Activated T-cell treated with anti-CD3 and anti-CD28 coated beads, Interleukin-2, amount 50 U/mL, for 1 hour (primary cell): ENCODE measurements around the gene HDAC1.
A peak's percentile ranks its signal among the peaks of the same experiment; 100 is the strongest.

Source experiments
- DNase-seq: peaks from one replicate; pipeline ENCODE4 v3.0.0-alpha.2; 2020

The HDAC1 gene

GRCh38 chr1:32331549-32331948, 39.7 kb downstream of the HDAC1 start:
- DNase-seq: no peak

DNA sequence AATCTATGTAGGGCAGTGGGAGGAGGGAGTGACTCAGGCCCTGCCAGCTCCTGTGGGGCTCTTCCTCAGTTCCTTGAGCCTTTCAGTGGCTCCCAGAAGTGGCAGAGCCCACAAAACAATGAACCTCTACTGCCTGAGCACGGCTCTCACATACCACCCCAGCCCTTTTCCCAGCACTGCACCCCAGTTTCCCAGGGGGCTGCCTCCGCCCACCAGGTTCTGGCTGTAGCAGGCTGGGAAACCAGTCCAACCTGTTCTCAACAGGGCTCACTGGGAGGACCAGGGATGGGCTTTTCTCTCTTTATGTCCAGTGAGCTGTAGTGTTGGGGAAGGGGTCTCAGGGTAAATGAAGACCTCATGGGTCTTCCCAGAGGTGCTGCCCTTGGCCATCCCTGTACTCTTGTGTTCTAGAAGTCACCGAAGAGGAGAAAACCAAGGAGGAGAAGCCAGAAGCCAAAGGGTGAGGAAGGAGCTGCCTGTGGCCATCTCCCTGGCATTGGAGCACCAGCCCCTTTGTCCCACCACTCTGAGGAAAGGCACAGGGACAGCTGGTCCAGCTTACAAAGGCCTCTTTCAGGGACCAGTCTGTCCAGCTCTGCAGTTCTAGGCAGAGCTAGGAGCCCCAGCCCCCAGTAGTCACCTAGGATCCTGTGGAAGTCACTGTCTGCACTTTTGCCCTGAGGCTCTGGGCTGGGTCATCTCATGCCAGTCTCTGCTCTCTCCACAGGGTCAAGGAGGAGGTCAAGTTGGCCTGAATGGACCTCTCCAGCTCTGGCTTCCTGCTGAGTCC, 40.6 kb downstream of the HDAC1 start:
- DNase-seq: no peak

GRCh38 chr1:32333251-32333963, 41.5 kb downstream of the HDAC1 start:
- DNase-seq: no peak

GRCh38 chr1:32334274-32334861, 42.5 kb downstream of the HDAC1 start:
- no peak for DNase-seq

GRCh38 chr1:32334864-32335534, 43.1 kb downstream of the HDAC1 start:
- DNase-seq: peak; percentile 82

- DNase-seq: no peak
These were observed 43.6 kb downstream of the HDAC1 start for GRCh38 chr1:32335535-32335789.

GRCh38 chr1:32335790-32336590, 44.1 kb downstream of the HDAC1 start, which contains the start of gene MARCKSL1:
Gene MARCKSL1 (minus strand): TSS chr1:32336233. CDS start chr1:32336033, 200 bp downstream.
- DNase-seq: peak; percentile 92

GRCh38 chr1:32336591-32336932, 44.7 kb downstream of the HDAC1 start:
- DNase-seq: no peak

DNA sequence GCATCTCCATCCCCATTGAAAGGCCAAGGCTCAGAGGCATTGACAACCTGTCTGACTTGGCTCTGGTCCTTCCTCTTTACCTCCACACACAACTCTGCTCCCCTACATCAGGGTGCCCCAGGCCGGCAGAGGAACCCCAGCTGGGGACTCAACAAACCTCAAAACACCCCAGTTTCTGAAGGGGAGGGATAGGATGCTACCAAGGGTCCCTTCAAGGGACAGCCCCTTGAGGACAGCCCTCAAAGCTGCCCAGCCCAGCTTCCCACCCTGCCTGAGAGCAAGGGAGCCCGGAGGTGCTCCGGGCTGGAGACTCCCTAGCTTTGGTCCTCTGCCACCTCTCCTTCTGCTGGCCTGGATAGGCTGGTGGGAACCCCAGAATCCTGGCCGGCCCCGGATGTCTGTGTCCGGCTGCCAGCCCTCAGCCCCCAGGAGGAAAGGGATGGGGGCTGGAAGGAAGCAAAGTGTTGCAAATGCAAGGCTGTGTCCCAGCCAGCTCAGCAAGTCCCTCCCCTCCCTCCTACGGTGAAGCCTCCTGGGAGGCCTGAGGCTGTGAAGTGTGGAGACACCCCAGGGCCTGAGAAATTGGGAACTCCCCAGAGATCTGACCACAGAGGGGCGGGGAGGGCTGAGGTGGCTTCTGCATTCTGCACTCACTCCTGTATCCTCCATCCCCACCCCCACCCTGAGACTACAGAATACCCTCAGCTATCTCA, 45.2 kb downstream of the HDAC1 start:
- peak; percentile 51 for DNase-seq

GRCh38 chr1:32337855-32338636, 46.2 kb downstream of the HDAC1 start:
- no peak for DNase-seq

GRCh38 chr1:32338637-32339145, 46.8 kb downstream of the HDAC1 start:
- no peak for DNase-seq

GRCh38 chr1:32339363-32339978, 47.6 kb downstream of the HDAC1 start:
- DNase-seq: no peak

- DNase-seq: no peak
These were observed 49.4 kb downstream of the HDAC1 start for GRCh38 chr1:32341186-32341757.

DNA sequence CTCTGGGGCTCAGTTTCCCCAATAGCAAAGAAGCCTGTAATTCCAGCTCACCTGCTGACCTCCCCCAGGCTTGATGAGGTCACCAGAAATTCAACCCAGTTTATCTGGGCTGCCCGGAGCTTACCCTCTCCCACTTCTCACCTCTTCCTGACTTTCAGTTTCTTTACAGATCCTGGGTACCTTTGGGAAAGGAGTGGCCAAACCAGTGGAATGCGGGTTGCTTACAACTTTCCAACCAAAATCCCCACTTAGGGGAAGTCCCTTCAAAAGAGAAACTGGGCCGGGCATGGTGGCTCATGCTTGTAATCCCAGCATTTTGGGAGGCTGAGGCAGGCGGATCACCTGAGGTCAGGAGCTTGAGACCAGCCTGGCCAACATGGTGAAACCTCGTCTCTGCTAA, 50.1 kb downstream of the HDAC1 start:
- DNase-seq: no peak

- no peak for DNase-seq
These were observed 50.8 kb downstream of the HDAC1 start for GRCh38 chr1:32342704-32343103.

DNA sequence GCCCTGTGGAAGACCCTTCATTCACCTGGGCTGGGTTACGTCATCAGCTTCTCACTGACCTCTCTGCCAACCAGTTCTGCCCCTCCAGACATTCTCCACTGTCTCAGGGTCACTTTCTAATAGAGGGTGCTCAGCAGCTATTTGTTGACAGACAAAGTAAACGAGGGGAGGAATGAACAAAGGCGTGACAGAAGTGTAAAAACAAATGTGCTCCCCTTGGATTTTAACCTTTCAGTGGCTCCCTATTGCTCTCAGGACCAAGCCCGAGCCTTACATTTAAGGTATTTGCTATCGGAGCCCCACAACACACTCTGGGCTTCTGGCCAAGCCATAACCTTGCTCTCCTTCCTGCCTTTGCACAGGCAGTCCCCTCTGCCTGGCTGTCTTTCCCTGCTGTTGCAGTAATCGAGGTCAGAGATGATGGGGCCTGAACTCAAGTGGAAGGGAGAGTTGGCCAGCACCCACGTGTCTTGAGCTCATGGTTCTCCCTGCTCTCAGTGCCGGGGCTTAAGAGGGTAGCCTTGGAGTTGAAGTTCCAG, 53.5 kb downstream of the HDAC1 start:
- DNase-seq: no peak

DNA sequence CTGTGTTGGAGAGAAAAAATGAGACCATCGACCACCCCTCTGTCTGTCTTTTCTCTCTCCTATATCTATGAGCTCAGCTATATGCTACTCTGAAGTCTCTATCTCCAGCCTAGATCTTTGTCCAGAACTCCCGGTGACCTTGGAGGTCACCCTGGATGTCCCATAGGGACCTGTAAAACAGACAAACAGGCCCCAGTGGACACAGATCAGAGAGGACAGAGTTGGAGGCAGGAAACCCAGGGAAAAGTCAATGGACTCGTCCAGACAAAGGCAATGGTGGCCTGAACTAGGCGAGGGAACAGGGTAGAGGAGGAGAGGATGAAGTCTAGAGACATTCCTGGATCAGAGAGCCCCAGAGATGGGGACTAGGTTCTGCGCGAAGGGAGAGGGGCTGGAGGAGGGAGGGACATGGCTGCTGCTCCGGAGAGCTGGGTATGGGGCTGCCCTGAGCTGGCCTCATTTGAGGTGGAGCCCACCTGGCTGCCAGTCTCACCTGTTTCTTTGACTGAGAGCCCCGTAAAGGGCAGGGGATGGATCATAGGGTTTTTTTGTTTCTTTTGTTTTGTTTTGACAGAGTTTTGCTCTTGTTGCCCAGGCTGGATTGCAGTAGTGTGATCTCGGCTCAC, 54.8 kb downstream of the HDAC1 start:
- DNase-seq: no peak

DNA sequence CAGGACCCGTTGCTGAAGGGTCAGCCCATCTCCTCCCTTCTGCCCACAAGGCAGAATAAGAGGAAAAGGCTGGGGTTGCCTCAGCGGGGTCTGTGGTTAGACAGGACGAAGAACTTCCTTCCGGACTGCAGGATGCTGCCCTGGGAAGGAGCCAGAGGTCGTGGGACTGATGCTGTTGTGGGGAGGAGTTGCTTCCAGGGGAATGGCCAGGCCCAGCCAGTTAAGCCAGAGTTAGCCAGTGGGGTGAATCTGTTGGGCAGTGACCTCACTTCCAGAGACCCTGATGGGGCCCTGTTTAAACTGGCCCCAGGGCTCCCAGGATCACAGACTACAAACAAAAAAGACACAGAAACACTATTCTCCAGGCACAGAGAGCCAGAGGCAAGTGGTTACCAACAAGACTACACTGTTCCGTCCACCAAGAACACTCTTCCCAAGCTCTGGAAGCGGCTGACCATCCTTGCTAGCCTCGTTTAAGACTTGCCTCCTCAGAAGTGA, 57.4 kb downstream of the HDAC1 start:
- no peak for DNase-seq

- DNase-seq: peak; percentile 84
These were observed 59.0 kb downstream of the HDAC1 start for GRCh38 chr1:32350785-32351398.
